DMS53 treated with DMSO at 0.1 percent for 48 hours (cell line): ENCODE data around the gene PHYH.

ENCODE experiments used
- DNase-seq: peaks from one replicate; lab custom pipeline; 2025; ENCODE audit not compliant: unreplicated experiment; lab: John Stamatoyannopoulos, UW

Gene PHYH

DNA sequence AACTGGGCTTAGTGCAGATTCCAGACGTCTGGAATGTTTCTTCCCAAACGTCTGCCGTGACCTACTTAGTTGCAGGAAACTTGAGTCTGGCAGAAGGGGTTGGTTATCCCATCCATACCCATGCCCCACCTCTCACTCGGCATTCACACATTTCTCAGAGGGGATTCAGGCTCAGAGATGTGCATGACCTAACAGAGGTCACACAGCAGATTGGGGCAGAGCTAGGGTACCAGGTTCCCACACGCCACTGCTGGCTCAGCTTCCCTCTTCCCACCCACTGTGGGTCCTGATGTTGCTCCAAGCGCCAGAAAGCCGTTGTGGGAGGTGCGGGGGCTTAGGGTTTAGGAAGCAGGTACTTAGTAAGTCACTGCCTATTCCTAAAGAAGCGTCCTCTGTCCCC is 68.7 kb downstream of the PHYH start:
- no peak for DNase-seq
